Measurements from ENCODE around the gene EFEMP2. TPM values are rescaled to one million over a fixed set of nuclear protein-coding genes. Genes with fewer than 3 reads are reported as not detected.

The EFEMP2 gene
- total and polyA plus RNA-seq, 2 donors from 2014 or later, result 60.0 to 64.2 TPM

DNA sequence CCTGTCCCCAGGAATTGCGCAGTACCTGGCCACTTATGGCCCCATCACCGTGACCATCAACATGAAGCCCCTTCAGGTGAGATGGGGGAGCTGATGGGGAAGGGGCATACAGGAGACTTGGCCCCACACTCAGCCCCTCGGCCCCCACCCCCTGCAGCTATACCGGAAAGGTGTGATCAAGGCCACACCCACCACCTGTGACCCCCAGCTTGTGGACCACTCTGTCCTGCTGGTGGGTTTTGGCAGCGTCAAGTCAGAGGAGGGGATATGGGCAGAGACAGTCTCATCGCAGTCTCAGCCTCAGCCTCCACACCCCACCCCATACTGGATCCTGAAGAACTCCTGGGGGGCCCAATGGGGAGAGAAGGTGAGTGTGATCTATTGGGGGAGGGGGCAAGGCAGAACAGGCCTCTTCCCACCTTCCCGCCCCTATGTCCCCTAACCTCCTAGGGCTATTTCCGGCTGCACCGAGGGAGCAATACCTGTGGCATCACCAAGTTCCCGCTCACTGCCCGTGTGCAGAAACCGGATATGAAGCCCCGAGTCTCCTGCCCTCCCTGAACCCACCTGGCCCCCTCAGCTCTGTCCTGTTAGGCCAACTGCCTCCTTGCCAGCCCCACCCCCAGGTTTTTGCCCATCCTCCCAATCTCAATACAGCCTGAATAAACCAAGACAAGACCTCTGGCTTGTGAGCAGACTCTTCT, 10.6 kb upstream of the EFEMP2 start:
- Histone ChIP-seq H3K9me3 (ENCODE audit: control insufficient read depth in 2 of 3, insufficient read depth in 1 of 3, low read length in 3 of 3) (no peaks in the 10 kb centered on the region), H3K9ac (ENCODE audit: low read length in 3 of 3) (no peak overlapping the region), H3K27me3 (ENCODE audit: control insufficient read depth, insufficient read depth, low read length) (no peaks in the 10 kb centered on the region), H3K27ac (ENCODE audit: low read depth in 2 of 2, low read length in 2 of 2) (no peak overlapping the region), H3K4me1 (ENCODE audit: control insufficient read depth in 2 of 3, insufficient read depth in 2 of 3, low read depth in 1 of 3, low read length in 3 of 3) (peaks cover 0 to 10% (median 8%) of the 10 kb centered on the region in 3 donors), H3K4me3 (ENCODE audit: low read length in 3 of 3) (no peak overlapping the region), H3K36me3 (ENCODE audit: control insufficient read depth in 2 of 3, insufficient read depth in 3 of 3, low read length in 3 of 3) (peaks cover 4 to 12% (median 5%) of the 10 kb centered on the region in 3 donors)
- FAIRE-seq, result no peak
- DNase-seq, result peak in 2 of 5 donors; percentile 47 to 49
- TF ChIP-seq CTCF (IDR thresholded peaks at IDR 0.05; ENCODE audit: borderline replicate concordance, extremely low read depth, insufficient read depth), result no peak
- intact Hi-C loops (cut with DNase I), result loop anchor here (10.0 kb wide), 1 partner anchor 102 kb away; no protein-coding TSS in a partner anchor

GRCh38 chr11:65882120-65883057, 9.8 kb upstream of the EFEMP2 start:
- Histone ChIP-seq H3K9ac (ENCODE audit: low read length in 3 of 3) (no peak overlapping the region), H3K4me3 (ENCODE audit: low read length in 3 of 3) (no peak overlapping the region), H3K9me3 (ENCODE audit: control insufficient read depth in 2 of 3, insufficient read depth in 1 of 3, low read length in 3 of 3) (no peaks in the 10 kb centered on the region), H3K4me1 (ENCODE audit: control insufficient read depth in 2 of 3, insufficient read depth in 2 of 3, low read depth in 1 of 3, low read length in 3 of 3) (peaks cover 0 to 6% (median 5%) of the 10 kb centered on the region in 3 donors), H3K27me3 (ENCODE audit: control insufficient read depth, insufficient read depth, low read length) (no peaks in the 10 kb centered on the region), H3K27ac (ENCODE audit: low read depth in 2 of 2, low read length in 2 of 2) (no peak overlapping the region), H3K36me3 (ENCODE audit: control insufficient read depth in 2 of 3, insufficient read depth in 3 of 3, low read length in 3 of 3) (peaks cover 4 to 12% (median 5%) of the 10 kb centered on the region in 3 donors)
- FAIRE-seq (no peak), DNase-seq (peak in 2 of 5 donors; percentile 42 to 64)
- intact Hi-C loops (cut with DNase I), result loop anchor here (10.0 kb wide), 1 partner anchor 102 kb away; no protein-coding TSS in a partner anchor
- TF ChIP-seq CTCF (IDR thresholded peaks at IDR 0.05; ENCODE audit: borderline replicate concordance, extremely low read depth, insufficient read depth), result no peak

DNA sequence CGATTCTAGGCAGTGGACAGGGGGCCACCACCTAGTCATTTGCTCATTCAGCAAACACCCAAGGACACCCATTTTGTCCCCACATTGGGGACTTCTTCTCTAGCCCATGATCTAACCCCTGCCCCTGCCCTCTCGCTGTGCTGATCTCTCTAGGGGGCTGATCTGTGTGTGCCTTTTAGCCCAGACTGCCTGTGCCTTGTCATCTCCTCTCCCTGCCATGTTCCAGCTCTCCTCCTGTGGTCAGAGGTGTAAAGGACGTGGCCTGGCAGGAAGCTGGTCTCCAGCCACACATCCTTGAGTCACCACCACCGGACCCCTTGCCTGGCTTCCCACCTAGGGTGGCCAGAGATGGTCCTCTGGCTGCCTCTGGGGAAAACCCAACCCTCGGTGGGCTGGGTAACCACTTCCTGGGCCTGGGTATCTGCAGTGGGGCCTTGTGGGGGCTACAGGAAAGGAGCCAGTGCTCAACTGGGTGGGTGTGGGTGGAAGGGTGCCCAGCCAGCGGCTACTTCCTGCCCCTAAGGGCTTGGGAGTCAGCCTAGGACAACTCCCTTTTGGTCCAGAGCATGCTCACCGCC, 8.3 kb upstream of the EFEMP2 start:
- no peak for TF ChIP-seq CTCF (IDR thresholded peaks at IDR 0.05; ENCODE audit: borderline replicate concordance, extremely low read depth, insufficient read depth)
- H3K9ac ChIP-seq (ENCODE audit: low read length in 3 of 3), result no peak overlapping the region
- peaks cover 4 to 12% (median 5%) of the 10 kb centered on the region in 3 donors for H3K36me3 ChIP-seq (ENCODE audit: control insufficient read depth in 2 of 3, insufficient read depth in 3 of 3, low read length in 3 of 3)
- H3K9me3 ChIP-seq (ENCODE audit: control insufficient read depth in 2 of 3, insufficient read depth in 1 of 3, low read length in 3 of 3), result no peaks in the 10 kb centered on the region
- no peak for FAIRE-seq
- no peak for DNase-seq
- peaks cover 0 to 4% (median 0%) of the 10 kb centered on the region in 3 donors for H3K4me1 ChIP-seq (ENCODE audit: control insufficient read depth in 2 of 3, insufficient read depth in 2 of 3, low read depth in 1 of 3, low read length in 3 of 3)
- no peaks in the 10 kb centered on the region for H3K27me3 ChIP-seq (ENCODE audit: control insufficient read depth, insufficient read depth, low read length)
- no peak overlapping the region for H3K27ac ChIP-seq (ENCODE audit: low read depth in 2 of 2, low read length in 2 of 2)
- intact Hi-C loops (cut with DNase I), result loop anchor here (10.0 kb wide), 1 partner anchor 104 kb away; no protein-coding TSS in a partner anchor
- H3K4me3 ChIP-seq (ENCODE audit: low read length in 3 of 3), result no peak overlapping the region
